ENCODE results near the gene TMA7.
"Not testable (repeated sequence)": the region's sequence is repeated elsewhere in the genome, so short reads cannot be mapped to it uniquely, and the experiment has no call there.

The TMA7 gene
- total RNA-seq, result 98.2 to 135 reads per million in 2 donors

DNA sequence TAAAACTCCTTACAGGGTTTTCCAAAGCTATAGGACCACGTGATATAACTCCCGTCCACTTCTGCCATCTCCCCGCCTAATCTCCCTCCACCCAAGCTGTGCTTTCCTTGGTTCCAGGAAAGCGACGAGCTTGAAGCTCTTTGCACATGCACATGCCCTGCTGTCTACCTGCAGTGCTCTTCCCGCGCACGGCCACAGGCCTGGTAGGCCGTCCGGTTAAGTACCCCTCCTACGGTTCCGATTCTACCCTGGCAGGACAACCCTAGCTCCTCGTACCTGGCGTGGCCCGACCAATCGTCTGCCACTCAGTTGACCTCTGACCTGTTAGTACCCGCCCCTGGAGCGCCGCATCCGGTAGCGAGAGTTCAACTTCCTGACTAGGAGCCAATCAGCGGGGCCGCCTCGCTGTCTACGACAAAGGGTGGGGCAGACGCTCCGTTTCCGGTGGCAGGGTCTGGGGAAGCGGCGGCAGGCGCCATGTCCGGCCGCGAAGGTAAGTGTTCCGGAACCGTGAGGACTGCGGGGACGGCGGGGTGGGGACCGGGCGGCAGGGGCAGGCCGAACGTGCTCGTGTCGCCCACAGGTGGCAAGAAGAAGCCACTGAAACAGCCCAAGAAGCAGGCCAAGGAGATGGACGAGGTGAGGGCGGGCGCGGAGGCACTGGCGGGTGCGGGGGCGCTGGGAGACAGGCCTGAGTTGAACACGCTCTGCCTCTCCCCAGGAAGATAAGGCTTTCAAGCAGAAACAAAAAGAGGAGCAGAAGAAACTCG is at the start of gene TMA7, which contains the start of gene CCDC51:
TSS of gene TMA7 (plus strand) at position 438 of the 770 bp plus-strand sequence. CDS start at position 478, 40 bp downstream.
TSS of gene CCDC51 (minus strand) at position 300 of the 770 bp plus-strand sequence. CDS start 4,991 bp downstream, outside the sequence.
- DNase-seq, result peak; percentile 95

- DNase-seq, result no peak
Observed at GRCh38 chr3:48394391-48394790, 45.7 kb upstream of the TMA7 start.

DNA sequence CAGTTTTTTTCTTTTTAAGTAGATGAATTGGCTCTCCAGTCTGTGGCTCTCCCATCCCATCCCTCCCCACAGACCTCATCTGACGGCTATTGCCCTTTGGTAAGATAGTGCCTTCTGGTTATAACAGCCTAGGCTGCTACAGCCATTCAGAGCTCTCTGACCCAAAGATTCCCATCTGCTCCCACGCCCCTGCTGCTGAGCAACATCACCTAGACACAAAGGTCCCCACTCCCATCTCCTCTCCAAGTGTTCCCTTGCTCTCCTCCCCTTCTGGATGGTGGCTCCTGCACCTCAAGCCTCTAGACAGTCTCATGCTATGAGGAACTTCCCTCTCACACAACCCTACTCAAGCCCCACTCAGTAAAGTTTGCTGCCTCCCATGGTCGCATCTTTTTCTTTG is 44.3 kb upstream of the TMA7 start:
- no peak for DNase-seq

DNA sequence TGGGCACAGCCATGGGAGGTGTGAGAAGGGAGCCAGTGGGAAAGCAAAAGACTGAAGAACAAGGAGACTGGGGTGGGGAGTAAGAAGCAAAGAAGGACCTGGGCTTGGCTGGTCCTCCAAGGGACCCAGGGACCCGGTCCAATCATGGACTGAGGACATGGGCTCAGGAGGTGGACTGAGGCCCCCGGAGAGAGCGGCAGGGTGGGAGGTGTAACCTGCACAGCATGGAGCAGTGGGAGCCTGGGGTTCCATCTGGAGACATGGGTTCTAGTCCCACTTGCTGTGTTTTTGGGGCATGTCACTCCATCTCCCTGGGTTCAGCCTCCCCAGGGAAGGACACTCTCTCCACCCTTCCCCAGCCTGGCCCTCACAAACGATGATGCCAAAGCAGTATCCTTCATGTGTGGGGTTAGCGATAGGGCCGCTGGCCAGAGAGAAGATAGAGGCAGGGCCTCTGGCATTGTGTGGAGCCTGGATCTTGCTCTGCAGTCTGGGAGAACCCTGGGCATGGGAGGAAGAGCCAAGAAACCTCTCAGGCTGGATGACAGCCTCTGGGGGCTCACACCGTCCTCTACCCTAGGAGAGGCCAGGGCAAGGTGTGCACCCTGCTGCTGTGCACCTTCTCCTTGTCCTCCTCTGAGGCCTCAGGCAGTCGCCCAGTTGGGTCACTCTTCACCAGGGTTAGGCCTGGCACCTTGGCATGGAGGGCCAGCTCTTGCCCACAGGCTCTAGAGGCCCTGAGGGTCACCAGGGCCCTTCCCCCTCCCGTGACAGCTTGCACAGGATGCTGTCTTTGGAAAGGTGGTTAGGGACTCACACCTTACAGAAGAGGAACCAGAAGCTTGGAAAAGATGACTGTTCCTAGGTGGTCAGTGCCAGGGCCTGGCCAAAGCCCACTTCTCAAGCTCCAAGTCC is 42.0 kb upstream of the TMA7 start:
- DNase-seq, result no peak

DNA sequence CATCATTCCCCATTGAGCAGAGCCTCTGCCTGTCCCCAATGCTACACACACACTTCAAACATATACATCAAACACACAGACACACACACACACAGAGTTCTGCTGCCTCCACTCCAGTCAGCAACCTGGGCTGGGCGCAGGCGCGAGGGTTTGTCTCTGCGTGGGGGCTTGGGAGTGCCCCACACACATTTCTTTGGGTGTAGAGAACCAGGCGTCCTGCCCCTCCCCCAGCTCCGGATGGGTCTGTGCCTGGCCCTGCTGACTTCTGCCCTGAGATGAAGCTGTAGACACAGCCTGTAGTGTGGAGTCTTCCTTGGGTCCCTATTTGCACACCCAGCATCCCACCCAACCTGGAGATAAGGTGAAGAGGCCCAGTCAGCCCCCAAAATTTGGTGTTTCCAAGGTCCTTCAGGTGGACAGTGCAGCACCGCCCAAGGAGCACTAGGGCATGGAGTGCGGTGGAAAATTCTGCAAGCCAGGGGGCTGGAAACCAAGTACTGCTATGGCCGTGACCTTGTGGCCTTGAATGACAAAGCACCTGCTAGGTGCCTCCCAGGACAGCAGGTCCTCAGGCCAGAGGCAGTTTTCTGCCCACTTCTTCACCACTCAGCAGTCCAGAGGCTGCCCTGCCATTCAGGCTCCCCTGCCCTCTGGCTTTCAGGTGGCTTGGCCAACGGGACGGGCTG is 41.2 kb upstream of the TMA7 start:
- no peak for DNase-seq

- DNase-seq, result no peak
Observed at GRCh38 chr3:48399387-48400172, 40.5 kb upstream of the TMA7 start.

DNA sequence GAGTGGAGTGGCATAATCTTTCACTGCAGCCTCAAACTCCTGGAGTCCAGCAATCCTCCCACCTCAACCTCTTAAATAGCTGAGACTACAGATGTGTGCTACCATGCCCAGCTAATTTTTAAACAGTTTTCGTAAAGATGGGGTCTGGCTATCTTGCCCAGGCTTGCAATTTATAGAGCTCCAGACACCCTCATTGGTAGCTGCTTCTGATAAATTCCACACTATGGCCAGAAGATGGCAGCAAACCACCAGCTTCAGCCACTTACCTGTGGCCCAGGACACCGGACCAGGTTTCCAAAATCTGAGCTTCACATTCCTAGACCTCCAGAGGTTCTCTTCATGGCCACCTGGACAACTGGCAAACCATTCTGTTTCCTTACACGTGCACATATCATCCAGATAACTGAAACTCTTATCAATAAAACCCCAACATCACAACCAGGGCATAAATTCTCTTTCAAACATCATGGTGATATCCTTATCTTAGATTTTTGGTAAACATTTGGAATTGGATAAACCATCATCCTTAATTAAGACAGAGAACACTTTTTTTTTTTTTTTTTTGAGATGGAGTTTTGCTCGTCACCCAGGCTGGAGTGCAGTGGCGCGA is 39.1 kb upstream of the TMA7 start:
- peak; percentile 55 for DNase-seq

DNA sequence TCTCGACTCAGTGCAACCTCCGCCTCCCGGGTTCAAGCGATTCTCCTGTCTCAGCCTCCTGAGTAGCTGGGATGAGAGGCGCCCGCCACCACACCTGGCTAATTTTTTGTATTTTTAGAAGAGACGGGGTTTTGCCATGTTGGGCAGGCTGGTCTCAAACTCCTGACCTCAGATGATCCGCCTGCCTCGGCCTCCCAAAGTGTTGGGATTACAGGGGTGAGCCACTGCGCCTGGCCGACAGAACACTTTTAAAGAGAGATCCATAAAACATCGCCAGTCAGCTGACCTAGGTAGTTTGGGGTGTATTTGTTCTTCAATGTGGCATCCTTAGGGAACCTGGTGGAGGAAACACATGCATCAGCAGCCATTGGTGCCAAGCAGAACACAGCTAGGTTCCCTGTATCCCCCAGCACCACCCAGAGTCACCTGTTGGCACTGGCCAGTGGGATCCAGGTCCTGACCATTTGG is 38.6 kb upstream of the TMA7 start:
- not testable (repeated sequence) for DNase-seq

DNA sequence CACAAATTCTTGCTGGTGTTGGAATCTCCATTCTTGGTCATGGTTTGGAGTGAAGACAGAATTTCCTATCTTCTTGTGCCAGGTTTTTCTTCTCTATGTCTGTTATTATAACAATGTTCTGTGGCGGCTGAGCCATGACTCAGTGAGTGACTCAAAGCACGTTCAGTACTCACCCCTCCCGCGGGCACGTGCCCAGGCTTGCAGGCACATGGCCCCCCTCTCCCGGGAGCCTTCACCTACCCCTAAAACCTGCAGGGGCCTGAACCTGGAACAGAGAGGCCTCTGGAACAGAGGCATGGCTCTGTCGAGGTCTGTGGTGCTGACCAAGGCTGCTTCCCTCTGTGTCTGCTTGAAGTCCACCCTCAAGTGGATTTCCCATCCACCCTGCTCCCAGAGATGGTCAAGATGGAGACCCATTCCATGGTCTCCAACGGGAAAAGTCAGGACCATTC is 37.8 kb upstream of the TMA7 start:
- DNase-seq, result no peak

DNA sequence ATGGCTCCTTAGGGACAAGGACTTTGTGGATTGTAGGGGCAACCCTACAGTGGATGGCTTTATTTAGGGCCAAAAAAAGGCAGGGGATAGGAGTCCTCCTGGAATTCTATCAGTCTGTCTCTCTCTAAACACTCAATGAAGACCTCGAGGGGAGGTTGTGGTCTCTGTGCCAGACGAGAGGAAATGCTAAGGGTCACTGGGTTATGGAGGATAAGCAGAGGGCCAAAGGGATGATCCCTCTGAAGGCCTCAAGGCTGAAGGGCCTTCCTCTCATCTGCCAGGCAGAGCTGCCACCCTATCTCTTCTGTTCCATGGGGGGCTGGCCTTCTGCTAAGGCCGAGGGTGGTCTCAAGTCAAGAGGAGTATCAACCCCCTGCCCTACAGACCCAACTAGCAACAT is 37.1 kb upstream of the TMA7 start:
- no peak for DNase-seq

DNA sequence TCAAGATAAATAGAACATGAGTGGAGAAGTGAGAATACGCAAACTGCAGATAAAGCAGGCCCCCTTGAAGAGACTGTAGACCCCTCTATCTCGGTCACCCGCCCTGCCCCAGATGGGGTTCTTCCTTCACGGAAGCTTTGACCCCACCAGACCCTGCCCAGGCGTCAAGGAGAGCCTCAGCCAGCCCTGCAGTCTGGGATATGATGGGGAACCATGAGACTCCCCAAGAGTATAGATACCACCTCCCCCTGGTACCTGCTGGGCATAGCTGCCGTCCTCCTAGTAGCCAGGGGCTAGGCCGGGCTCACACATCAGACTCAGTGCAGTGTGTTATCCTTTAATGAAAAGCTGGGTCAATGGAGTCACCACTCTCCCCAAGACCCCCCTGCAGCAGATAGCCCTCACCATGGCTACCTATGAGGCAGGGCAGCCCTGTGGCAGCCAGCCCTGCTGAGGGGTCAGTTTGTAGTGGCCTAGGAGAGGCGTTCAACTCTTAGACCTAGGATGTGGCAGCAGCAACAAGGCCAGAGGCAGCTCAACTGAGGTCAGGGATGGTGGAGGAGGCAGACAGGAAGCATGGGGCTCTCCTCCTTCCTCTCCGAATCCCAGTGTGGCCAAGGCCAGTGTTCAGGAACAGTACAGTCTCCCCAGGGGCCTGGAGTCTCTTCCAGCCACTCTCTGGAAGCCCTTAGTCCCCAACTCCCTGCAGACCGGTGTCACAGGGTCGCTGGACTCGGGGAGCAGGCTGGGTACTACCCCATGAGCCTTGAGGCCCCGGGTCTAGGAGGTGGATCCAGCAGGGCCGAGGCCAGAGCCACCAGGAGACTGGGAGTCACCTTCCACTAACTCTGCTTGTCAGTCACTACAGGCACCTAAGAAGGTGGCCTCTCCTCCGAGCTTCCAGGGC is 36.3 kb upstream of the TMA7 start:
- no peak for DNase-seq

DNA sequence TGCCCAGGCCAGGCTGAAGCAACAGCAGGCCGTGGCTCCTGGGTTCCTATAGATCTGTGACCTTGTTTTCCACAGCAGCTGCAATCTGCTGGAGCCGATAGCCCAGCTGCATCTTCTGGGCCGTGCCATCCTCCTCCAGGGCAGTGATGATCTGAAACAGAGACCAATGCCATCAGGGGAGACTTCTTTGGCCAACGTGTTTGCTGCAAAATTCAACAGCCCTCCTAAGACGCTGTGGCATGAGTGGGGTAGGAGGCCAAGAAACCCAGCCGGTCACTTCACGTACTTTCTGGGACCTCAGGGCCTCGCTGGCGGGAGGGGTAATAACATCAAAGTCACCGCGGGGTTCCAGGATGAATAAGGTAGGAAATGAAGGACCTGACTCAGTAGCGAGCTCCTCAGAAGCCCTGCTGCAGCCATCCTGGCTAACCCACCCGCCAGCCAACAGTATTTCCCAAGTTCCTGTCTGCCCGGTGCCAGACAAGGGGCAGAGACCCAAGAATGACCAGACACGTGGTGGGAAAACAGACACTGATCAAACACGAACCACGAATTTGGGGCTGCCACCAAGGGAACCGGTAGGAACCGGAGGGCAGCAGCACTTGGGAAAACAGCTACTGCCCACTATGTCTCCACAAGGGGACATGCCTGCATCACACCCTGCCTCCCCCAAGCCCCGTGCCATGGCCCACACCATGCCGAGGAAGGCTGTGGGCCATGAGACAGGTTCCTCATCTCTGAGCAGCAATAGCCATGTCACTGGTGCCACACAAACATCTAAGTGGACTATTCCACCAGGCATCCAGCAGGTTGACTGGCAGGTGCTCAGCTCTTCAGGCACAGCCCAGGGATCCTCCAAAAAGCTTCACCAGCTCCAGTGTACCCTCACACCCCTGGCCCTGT is 35.4 kb upstream of the TMA7 start:
- no peak for DNase-seq

DNA sequence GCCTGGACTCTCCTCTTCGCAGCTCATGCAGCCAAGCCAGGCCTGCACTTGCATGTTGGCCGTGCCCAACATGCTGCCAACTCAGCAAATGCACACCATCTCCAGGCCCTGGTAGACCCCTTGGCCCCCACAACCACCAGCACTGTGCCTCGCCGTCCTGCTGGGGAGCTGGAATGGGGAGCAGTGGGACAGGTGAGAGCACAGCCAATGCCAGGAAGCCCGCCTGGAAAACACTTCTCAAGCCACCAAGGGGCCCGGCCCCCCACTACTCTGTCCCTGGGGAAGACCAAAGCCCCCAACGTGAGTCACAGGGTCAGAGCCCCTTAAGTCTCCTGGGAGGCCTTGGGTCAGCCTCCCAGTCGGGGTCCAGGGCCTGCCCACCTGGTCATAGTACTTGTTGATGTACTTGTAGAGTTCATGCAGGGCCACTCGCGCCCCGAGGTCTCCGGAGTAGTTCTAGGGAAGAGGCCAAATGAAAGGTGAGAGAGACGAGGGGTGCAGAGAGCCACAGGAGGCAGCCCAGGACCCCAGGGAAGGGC is 34.6 kb upstream of the TMA7 start:
- DNase-seq, result no peak

GRCh38 chr3:48405971-48406370 is 34.1 kb upstream of the TMA7 start:
- no peak for DNase-seq

- no peak for DNase-seq
Observed at GRCh38 chr3:48406443-48407431, 33.3 kb upstream of the TMA7 start.

DNA sequence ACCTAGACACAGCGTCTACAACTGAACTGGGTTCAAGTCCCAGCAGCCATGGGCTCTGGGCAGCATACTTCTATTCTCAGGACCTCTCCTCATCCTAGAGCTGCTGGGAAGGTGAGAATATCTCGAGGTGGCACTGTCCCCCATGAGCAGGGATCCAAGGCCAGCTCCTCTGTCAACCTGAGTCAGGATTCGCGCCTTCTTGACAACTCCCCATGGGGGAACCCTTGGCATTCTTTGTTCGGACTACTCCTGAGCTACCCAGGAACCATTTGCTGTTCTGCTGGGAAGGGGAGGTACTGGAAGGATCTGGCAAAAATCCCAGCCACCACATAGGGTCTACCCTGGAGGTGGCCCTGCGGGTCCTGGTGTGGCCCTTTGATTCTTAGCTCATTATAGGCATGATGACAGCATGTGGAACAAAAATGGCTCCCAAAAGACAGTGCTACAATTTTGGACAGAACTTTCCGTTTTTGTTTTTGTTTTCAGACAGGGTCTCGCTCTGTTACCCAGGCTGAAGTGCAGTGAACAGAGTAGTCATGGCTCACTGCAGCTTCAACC is 32.4 kb upstream of the TMA7 start:
- DNase-seq, result no peak

GRCh38 chr3:48408823-48409281 is 31.2 kb upstream of the TMA7 start:
- DNase-seq, result no peak

Data from T-helper 9 cell (primary cell).